H1 (cell line): Measurements from ENCODE around the gene HS3ST5. TPM values are rescaled to one million over a fixed set of nuclear protein-coding genes. Genes with fewer than 3 reads are reported as not detected.

Source experiments
- RXRA ChIP-seq: IDR thresholded peaks from 2 replicates; pipeline ENCODE4 v1.6.1; 2011; ENCODE audit warnings: low read depth, mild to moderate bottlenecking, low read length, moderate library complexity; ENCODE audit not compliant: insufficient read depth
- TAF7 ChIP-seq: optimal IDR thresholded peaks from 2 replicates; pipeline ENCODE3; 2011; ENCODE audit warnings: low read depth, mild to moderate bottlenecking, inconsistent platforms, low read length, moderate library complexity, borderline replicate concordance
- YY1 ChIP-seq: IDR thresholded peaks from 2 replicates; pipeline ENCODE4 v1.6.1; 2011; ENCODE audit warnings: low read depth, mild to moderate bottlenecking, low read length
- polyA plus RNA-seq, 7 experiments: library from polyadenylated mRNA; depleted of rRNA in 3 of 7; stranded (reverse) in 5 of 7; unstranded in 2 of 7; fragments of >200 nt in 5 of 7; fragments of 200-250 nt in 2 of 7; gene quantifications; 1 replicate in 5 of 7; 2 replicates in 1 of 7; 4 replicates in 1 of 7; pipeline versions ENCODE4 v1.2.1 to v1.2.3, GENCODE V29; 2011 to 2013; ENCODE audit warnings: missing spikeins in 2 of 7, mixed read lengths in 2 of 7
- total RNA-seq: library from RNA; stranded (reverse); fragmentation: NEBNext Ultra II Directional; extraction: Animal tissue kit (Norgen Biotek cat#: 25700); gene quantifications from 2 replicates; pipeline ENCODE4 v1.2.1, GENCODE V29; 2021

HS3ST5 gene
- total and polyA plus RNA-seq, 2 of the 8 experiments (the other 6 are each of a cell fraction or from before 2014, with no cell fraction given): 1.2 to 9.9 TPM

DNA sequence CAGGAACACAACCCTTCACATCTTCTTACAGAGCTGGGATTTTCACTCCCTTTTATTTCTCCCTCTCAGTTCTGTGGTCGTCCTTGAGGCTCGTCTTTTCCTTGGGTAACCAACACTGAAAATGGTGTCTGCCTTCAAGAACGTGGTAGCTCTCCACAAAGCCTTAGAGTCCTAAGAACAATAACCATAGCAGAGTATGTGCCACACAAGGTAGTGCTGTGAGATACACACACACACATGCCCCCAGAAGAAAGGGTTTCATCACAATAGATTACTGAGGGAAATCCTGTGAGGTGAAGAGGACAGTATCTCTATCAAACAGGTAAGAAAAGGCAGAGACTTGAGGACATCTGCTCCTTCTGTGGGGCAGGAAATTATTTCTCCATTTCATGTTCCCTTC lies 267.0 kb downstream of the HS3ST5 start (continued):
- TF ChIP-seq RXRA: no peak
- no peak for TF ChIP-seq TAF7
- TF ChIP-seq YY1: no peak
